Endothelial cell of hepatic sinusoid (primary cell): ENCODE results near the gene ARHGAP27.

Experiments used
- in situ Hi-C: cut with HindIII; loops from 2 replicates; pipeline ENCODE4 v1.10.0; 2017; ENCODE audit warnings: low sequenced_read_pairs

Gene ARHGAP27

DNA sequence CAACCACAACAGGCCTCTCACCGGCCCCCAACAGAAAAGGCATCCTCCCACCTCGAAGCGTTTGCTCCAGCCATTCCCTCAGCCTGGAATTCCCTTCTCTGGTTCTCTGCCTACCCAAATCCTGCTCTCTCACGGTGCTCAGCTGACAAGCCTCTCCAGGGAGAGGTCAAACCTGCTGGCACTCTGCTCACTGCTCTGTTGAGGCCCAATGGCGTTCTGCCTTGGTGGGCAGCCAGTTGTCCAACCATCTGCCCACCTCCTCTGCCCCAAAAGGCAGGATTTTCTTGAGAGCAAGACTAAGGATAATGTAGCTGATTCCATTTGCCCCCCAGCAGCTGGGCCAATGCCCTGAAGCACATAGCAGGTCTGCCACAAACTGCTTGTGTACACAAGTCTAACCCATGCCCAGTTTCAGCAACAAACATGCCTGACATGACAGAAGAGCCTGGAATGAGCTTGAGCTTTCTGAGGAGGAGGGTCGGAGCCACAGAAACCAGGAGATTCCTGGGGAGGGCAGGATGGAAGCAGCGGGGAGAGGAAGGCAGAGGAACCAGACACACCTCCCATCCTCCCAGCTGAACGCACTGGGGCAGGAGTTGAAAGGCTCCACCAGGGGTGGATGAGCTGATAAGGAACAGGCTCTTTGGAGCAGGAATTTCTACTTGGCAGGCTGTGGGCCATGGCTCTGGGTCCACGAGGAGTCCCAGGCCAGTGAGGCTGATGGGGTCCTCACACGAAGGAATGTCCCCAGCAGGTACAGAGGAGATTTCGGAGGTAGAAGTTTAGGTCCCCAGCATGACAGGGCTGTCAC is 23.9 kb downstream of the ARHGAP27 start:
- in situ Hi-C loops, result no loop called here

DNA sequence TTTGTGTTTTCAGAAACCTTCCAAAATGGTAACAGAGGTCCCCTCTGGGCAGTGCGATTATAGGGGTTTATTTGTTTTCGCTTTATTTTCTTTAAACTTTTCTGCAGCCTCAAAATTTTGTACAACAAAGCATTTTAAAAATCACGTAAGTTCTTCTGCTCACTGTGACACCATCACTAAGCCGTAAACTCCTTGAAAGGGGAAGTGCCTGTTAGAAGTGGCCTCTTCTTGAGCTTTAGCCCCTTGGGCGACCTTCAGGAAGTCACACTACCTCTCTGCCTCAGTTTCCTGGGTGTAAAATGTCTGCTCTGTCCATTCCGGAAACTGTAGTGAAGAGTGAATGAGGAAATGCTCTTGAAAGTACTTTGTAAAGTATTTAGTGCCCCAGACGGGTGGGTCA is 26.6 kb downstream of the ARHGAP27 start:
- in situ Hi-C loops, result no loop called here

DNA sequence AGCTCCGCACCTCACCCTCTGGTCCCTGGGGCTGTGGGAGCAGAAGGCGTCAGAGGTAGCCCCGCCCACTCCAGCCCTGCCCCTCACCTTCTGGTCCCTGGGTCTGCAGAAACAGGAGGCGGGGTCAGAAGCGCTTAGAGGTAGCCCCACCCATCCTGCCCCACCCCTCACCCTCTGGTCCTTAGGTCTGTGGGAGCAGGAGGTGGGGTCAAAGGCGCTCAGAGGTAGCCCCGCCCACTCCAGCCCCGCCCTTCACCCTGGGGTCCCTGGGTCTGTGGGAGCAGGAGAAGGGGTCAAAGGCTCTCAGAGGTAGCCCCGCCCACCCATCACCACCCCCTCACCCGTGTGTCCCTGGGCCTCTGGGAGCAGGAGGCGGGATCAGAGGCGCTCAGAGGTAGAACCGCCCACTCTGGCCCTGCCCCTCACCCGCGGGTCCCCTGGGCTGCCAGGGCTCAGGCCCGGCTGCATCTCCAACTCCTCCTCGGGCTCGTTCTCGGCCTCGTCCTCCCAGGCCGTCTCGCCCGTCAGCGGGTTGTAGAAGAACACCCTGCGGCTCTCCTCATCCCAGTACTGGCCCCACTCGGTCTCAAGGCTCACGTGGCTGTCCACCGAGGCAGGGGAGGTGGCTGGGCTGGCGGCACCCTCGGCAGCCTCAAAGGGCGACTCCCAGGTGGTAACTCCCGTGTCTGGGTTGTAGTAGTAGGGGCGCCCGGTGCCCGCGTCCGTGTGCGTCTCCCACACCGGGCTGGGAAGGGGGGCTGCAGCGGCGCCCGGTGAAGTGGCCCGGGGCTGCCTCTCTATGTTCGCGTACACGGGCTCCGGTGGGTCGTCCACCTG is 27.2 kb downstream of the ARHGAP27 start:
- in situ Hi-C loops, result no loop called here

DNA sequence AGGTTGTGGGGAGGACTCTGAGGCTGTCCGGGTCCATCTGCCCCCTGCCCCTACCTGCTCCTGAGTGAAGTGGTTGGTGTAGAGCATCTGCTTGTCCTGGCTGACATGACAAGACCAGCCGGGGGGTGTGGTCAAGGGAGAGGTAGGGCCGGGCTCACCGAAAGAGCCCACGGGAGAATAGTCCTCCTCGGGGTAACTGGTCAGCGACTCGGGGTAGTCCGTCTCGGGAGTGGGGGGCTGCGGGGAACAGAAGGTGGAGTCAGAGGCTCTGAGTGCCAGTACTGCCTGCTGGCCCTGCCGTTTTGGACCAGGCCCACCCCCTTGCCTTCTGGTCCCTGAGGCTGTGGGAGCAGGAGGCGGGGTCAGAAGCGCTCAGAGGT is 27.8 kb downstream of the ARHGAP27 start:
- in situ Hi-C loops, result no loop called here

DNA sequence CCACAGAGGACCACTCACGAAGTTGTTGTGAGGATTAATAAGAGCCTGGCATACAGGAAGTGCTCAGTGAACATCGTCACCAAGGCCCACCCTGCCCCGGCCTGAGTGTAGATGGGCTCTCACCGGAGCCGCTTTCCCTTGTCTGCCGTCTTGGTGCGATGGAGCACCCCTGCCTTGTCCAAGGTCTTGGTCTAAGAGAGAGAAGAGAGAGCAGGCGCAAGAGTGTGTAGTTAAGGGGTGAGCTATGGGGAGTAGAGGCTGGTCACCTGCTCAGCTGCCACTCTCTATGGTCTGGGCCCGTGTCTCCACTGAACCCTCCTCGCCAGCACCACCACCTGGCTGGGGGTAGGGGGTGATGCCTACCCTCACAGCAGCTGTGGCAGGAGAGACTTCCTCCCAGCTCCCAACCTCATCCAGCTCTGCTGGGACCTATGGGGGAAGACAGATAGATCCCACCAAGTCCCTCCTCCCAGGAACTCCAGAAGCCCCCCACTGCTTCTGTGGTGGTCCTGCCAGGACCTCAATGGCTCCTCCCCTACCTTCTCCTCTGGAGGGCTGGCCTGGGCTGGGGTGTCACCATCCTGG is 28.7 kb downstream of the ARHGAP27 start:
- in situ Hi-C loops, result no loop called here

DNA sequence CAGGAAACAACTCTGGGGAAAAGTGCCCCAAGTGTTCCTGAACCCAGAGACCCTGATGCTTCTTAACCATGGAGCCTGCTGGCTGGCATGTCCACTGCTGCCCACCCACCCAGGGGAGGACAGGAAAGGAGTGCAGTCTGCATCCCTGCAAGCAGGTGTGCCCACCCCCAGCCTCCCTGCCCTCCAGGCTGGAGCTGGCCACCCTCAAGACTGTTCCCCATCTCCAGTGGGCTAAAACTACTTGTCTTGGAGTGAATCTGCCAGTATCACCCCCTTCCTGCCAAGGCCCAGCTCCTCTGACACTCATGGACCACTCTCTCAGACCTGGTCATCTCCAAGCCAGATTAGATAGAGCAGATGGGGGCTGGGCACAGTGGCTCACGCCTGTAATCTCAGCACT is 29.8 kb downstream of the ARHGAP27 start:
- in situ Hi-C loops, result no loop called here

DNA sequence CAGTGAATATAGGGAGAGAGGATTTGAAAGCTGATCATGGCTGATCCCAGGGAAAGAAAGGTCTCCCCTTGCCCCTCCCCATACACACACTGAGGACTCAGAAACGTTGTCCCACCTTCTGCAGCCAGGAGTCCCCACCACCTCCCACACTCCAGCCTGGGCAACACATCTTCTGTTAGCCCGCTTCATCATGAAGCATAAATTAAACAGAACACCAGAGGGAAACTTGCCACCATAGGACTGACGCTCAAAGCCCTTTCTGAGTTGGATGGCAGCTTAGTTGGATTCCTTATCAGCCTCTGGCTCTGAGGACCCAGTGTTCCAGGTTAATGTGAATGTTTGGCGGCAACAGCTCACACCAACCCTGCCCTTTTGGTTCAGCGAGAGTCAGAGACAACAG is 33.9 kb downstream of the ARHGAP27 start:
- in situ Hi-C loops, result no loop called here

DNA sequence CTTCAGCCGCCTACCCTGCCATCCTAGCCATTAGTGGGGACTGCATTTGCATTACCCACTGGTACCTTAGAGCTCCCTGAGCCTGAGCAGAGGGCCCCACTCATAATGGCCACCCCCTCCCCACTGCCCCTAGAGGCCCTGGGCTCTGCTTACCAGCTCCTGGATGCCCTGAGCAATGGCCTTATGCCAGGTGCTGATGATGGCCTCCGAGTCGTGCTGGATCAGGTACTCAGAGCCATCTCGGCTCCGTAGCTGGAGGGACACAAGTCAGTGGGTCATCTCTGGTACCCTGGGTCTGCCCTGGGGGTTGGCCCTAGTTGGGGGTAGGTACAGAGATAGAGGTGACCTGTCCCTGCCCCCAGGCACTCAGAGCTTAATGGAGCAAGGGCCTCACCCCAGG is 34.9 kb downstream of the ARHGAP27 start:
- in situ Hi-C loops, result no loop called here

DNA sequence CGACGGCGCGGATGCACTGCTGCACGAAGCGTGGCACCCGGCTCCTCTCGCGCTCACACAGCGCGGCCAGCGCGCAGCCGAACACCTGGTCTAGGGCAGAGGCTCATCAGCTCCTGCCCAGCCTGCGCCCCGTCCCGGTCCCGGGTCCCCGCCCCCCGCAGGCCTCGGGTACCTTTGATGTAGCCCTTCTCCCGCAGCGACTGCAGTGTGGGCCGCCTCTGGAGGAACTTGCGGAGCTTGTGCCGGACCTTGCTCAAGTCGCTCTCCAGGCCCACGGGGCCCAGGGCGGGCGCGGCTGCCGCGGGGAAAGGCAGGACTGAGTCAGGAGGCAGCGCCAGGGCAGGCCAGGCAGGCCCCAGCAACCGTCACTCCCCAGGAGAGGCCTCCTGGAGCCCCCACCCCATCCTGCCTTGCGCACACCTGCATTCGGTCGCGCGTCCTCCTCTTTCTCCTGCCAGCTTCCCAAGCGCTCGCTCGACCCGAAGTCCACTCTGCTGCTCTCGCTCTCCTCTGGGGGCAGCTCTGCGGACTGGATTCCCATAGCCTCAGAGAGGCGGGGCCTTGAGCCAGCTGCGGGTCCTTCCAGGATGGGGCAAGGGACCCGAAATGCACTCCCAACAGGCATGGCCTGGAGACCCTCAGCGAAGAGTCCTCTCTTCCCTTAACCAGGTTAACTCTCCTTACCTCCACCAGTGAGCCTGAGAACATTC is 36.0 kb downstream of the ARHGAP27 start:
- in situ Hi-C loops, result no loop called here

DNA sequence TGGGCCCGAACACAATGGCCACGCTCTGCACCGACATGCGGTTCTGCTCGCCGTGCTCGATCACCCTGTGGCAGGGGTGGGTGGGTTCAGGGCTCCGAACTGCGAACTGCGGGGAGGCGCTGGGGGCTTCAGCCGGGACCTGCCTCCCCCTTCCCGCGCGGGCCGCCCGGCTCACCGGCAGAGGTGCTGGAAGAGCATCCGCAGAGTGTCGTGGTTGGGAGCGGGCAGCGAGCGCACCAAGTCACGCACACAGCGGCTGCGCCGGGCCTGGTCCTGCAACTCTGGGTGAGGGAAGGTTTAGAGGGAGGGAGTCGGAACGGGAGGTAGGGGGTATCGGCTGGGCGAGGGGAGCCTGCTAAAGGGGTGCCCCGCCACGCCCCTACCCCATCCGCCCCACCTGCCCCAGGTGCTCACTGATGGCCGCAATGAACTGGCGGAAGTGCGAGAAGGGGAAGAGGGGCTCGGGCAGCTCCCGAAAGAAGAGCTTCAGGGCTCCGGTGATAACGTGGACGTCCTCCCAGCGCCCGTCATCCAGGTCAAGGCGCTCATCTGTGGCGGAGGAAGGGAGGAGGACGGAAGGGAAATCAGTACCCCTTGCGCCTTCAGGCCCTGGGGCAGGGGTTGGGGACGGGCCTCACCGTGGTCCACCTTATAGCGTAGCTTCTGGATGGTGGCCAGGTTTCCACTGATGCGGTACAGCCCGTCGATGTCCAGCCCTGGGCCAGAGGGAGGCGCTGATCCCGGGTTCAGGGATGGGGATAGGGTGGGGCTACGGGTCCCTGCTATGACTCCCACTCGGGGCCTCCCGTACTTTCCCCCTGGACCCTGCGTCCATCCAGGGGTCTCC is 36.9 kb downstream of the ARHGAP27 start:
- in situ Hi-C loops, result no loop called here

DNA sequence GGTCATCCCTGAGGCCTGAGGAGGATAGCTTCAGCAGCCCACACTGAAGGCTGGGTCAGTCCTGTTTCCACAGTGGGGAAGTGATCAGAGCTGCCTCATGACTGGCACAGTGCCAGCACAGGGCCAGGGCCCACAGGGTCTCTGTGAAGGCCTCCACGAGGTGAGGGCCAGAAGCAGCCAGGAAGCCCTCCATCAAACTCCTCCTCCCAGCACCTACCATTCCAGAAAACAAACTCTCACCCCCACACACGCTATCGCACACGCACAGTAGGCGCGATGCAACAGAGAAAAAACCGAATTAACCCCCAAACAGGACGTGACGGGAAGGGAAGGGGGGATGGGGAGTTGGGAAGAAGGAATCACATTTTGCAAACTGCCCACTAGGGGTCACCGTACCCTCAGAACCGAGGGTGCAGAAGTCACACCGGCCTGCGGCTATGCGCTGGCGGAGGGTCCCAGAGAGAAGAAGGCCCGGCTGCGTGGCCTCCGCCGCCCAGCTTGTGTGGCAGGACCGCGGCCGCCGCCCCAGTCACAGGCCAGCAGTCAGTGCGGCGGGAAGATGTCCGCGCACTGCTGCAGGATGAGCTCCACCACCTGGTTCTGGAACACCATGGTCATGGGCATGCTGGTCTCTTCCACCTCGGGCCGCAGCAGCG is 37.6 kb downstream of the ARHGAP27 start:
- in situ Hi-C loops, result no loop called here

DNA sequence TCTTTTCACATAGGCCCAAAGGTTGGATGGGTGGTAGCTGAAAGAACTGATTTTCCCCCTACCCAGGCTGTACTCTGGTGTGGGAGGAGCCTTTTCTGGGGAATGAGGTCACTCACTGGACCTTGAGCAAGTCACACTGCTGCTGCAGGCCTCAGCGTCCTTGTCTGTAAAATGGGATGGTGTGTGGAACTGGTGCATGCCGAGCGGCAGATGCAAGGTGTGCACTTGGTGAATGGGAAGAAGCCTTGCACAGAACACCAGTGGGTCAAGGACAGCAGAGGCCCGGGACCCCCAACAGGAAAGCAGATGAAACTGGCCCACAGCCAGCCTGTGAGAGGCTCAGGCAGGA is 38.1 kb downstream of the ARHGAP27 start:
- in situ Hi-C loops, result no loop called here

DNA sequence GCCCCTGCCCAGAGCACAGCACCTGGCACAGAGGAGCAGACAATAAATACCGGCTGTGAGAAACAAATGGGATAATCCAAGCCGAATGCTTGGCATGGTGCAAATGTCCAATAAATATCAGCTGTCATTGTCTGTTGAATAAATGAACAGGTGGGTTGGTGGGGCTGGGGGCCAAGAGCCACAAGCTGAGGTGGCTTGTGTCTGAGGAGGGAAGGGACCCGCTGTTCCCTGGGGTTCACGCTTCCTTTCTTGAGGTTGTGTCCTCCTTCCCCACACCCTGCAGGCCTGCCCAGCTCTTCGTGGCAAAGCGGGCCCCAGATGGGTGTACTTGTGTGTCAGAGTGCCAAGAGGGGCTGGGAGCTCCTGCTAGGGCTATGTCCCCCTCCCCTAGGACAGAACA is 38.6 kb downstream of the ARHGAP27 start:
- in situ Hi-C loops, result no loop called here

DNA sequence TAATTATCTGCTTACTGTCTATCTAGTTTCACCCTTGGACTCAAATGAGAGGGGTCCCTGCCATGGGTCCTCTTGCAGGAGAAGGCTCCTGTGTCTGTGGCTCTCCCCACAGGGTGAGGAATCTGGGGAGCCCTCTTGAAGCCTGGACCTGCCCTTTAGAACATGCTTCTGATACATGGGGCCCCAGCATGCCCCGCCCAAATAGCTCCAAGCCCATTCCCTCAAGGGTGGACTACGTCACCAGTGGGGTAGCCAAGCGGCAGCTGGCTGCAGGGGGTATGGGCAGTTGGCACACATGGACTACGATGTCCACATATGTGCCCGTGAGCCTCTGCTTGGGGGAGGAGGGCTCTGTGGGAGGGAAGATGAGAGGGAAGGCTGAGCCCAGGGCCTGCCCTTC is 39.3 kb downstream of the ARHGAP27 start:
- in situ Hi-C loops, result no loop called here

DNA sequence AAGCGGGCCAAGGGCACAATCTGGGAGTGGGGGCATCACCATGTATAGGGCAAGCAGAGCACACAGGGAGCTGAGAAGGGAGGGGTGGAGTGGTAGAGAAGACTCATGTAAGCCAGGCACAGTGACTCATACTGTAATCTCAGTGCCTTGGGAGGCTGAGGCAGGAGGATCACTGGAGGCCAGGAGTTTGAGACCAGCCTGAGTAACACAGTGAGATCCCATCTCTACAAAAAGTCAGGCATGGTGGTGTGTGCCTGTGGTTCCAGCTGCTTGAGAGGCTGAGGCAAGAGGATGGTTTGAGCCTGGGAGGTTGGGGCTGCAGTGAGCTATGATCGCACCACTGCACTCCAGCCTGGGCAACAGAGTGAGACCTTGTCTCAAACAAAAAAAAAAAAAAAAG is 40.8 kb downstream of the ARHGAP27 start:
- in situ Hi-C loops, result no loop called here

DNA sequence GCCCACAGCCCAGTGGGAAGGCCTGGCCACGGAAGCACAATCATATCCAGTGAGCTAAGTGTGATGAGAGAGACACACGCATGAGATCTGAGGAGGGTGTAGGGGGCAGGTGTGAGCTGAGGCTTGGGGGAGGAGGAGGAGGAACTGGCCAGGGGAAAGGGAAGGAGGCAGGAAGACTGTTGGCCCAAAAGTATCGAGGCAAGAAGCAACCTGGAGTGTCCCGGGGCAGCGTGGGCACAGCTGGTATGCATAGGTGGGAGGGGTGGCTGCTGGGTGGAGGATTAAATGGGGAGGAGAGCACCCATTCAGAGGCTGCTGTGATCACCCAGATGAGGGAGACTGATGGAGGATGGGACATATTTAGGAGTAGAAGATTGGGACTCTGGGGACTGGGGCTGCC is 41.4 kb downstream of the ARHGAP27 start:
- in situ Hi-C loops, result no loop called here

DNA sequence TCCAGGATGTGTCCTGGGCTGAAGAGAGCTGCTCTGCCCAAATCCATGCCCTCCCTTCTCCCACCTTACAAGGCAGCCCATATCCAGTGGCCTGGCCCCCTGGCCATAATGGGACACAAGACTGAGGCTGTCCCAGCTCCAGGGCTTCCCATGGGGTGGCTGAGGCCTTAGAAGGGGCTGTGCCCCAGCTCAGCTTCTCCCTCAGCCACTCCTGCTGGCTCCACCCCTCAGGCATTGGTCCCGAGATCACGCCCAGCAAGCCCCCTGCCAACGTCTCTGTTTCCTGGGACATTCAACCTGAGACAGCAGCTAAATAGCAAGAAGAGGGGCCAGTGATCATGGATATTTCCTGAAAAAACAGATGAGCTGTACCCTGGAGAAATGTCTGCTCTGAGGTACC is 43.3 kb downstream of the ARHGAP27 start:
- in situ Hi-C loops, result loop anchor here (10.0 kb wide), 2 partner anchors 85 to 235 kb away; no protein-coding TSS in a partner anchor

DNA sequence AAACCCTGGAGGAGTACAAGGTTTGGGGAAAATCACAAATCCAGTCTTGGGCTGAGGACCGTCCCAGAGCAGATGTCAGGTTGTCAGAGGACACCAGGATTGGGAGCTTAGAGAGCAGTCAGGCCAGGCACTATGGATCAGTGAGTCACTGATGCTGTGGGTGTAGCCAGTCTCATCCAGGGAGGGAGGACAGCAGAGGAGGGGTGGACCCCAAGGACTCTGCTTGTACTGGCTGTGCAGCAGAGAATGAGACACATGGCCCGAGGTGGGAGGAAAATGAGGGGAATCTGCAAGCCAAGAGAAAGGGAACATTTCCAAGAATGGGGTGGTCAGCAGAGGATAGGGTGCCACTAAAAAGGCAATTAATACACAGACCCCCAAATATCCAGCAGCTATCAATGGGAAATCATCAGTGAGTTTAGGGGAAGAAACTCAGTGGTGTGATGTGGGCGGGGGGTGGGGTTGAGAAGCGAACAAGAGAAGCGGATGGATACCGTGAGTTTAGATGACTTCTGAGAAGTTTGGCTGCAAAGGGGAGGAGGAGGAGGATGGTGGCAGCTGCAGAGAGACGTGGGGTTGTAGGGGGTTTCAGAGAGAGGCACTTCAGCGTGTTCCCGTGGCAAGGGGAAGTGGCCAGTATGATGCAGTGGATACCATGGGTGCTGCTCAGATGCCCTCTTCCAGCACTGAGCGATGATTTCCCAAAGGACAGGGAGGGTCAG is 43.9 kb downstream of the ARHGAP27 start:
- in situ Hi-C loops, result loop anchor here (10.0 kb wide), 2 partner anchors 84 to 234 kb away; no protein-coding TSS in a partner anchor

DNA sequence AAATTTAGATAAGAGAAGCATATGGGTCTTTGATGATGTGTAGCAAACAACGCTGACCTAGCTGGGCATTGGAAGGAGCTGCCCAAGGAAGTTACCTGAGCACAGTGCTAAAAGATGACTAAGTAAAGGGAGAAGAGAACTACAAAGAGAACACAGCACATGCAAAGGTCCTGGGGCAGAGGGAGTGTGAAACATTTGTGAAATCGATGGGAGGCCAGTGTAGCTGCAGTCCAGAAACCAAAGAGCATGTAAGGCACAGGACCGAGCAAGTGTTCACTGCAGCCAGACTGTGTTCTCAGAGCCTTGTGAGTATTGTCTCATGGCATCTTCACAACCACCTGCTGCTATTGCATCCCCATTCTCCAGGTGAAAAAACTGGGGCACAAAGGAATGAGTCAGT is 44.9 kb downstream of the ARHGAP27 start:
- in situ Hi-C loops, result loop anchor here (10.0 kb wide), 2 partner anchors 83 to 233 kb away; no protein-coding TSS in a partner anchor
